Measurements from ENCODE around the gene FAT3.

FAT3 gene

GRCh38 chr11:92257536-92257935 lies 32.9 kb downstream of the FAT3 start:
- Mint-ChIP-seq H3K27ac (no peak overlapping the region), H3K9me3 (peaks cover 13% of the 10 kb centered on the region), H3K36me3 (no peaks in the 10 kb centered on the region), H3K4me1 (no peaks in the 10 kb centered on the region), H3K4me3 (no peak overlapping the region)
- ATAC-seq (no peak), DNase-seq (ENCODE audit: low spot score in 2 of 2) (no peak)

- no peak for ATAC-seq
- H3K4me1 Mint-ChIP-seq = no peaks in the 10 kb centered on the region
- H3K9me3 Mint-ChIP-seq = peaks cover 9% of the 10 kb centered on the region
- no peak for DNase-seq (ENCODE audit: low spot score in 2 of 2)
- no peak overlapping the region for H3K4me3 Mint-ChIP-seq
- H3K27ac Mint-ChIP-seq = no peak overlapping the region
- H3K36me3 Mint-ChIP-seq = no peaks in the 10 kb centered on the region
Observed at GRCh38 chr11:92259861-92260260, 35.2 kb downstream of the FAT3 start.

GRCh38 chr11:92264350-92264749 lies 39.7 kb downstream of the FAT3 start:
- H3K9me3 Mint-ChIP-seq = peaks cover 4% of the 10 kb centered on the region
- H3K4me1 Mint-ChIP-seq = no peaks in the 10 kb centered on the region
- DNase-seq (ENCODE audit: low spot score in 2 of 2) = no peak
- ATAC-seq = no peak
- H3K36me3 Mint-ChIP-seq = no peaks in the 10 kb centered on the region
- H3K4me3 Mint-ChIP-seq = no peak overlapping the region
- no peak overlapping the region for H3K27ac Mint-ChIP-seq

- Mint-ChIP-seq H3K27ac (no peak overlapping the region), H3K4me3 (no peak overlapping the region), H3K4me1 (no peaks in the 10 kb centered on the region), H3K9me3 (peaks cover 13% of the 10 kb centered on the region), H3K36me3 (no peaks in the 10 kb centered on the region)
- no peak for DNase-seq (ENCODE audit: low spot score in 2 of 2)
- ATAC-seq = no peak
Observed at GRCh38 chr11:92266806-92267205, 42.2 kb downstream of the FAT3 start.

GRCh38 chr11:92267278-92267677 lies 42.7 kb downstream of the FAT3 start:
- Mint-ChIP-seq H3K4me3 (no peak overlapping the region), H3K4me1 (no peaks in the 10 kb centered on the region), H3K36me3 (no peaks in the 10 kb centered on the region), H3K27ac (no peak overlapping the region), H3K9me3 (peaks cover 14% of the 10 kb centered on the region)
- ATAC-seq (no peak), DNase-seq (ENCODE audit: low spot score in 2 of 2) (no peak)

- DNase-seq (ENCODE audit: low spot score in 2 of 2) (no peak), ATAC-seq (no peak)
- no peaks in the 10 kb centered on the region for H3K36me3 Mint-ChIP-seq
- H3K4me3 Mint-ChIP-seq = no peak overlapping the region
- peaks cover 15% of the 10 kb centered on the region for H3K9me3 Mint-ChIP-seq
- H3K4me1 Mint-ChIP-seq = no peaks in the 10 kb centered on the region
- H3K27ac Mint-ChIP-seq = no peak overlapping the region
Observed at GRCh38 chr11:92267968-92268367, 43.4 kb downstream of the FAT3 start.

GRCh38 chr11:92268546-92268945 lies 43.9 kb downstream of the FAT3 start:
- ATAC-seq (no peak), DNase-seq (ENCODE audit: low spot score in 2 of 2) (no peak)
- Mint-ChIP-seq H3K4me3 (no peak overlapping the region), H3K27ac (no peak overlapping the region), H3K9me3 (peaks cover 13% of the 10 kb centered on the region), H3K36me3 (no peaks in the 10 kb centered on the region), H3K4me1 (no peaks in the 10 kb centered on the region)

GRCh38 chr11:92269021-92269420 lies 44.4 kb downstream of the FAT3 start:
- no peak for ATAC-seq
- H3K4me3 Mint-ChIP-seq = no peak overlapping the region
- DNase-seq (ENCODE audit: low spot score in 2 of 2) = no peak
- H3K36me3 Mint-ChIP-seq = no peaks in the 10 kb centered on the region
- H3K27ac Mint-ChIP-seq = no peak overlapping the region
- no peaks in the 10 kb centered on the region for H3K4me1 Mint-ChIP-seq
- H3K9me3 Mint-ChIP-seq = peaks cover 13% of the 10 kb centered on the region

- ATAC-seq (no peak), DNase-seq (ENCODE audit: low spot score in 2 of 2) (no peak)
- Mint-ChIP-seq H3K4me3 (no peak overlapping the region), H3K9me3 (peaks cover 13% of the 10 kb centered on the region), H3K27ac (no peak overlapping the region), H3K36me3 (no peaks in the 10 kb centered on the region), H3K4me1 (no peaks in the 10 kb centered on the region)
Observed at GRCh38 chr11:92269841-92270240, 45.2 kb downstream of the FAT3 start.

- Mint-ChIP-seq H3K36me3 (no peaks in the 10 kb centered on the region), H3K4me1 (no peaks in the 10 kb centered on the region), H3K9me3 (peaks cover 16% of the 10 kb centered on the region), H3K4me3 (no peak overlapping the region), H3K27ac (no peak overlapping the region)
- no peak for ATAC-seq
- DNase-seq (ENCODE audit: low spot score in 2 of 2) = no peak
Observed at GRCh38 chr11:92272651-92273050, 48.0 kb downstream of the FAT3 start.
